HG02588 (cell line): ENCODE data around the gene SPAG8.

Experiments used
- ATAC-seq: cut with Tn5 transposase; IDR thresholded peaks from one replicate; pipeline ENCODE4 v1.9.1; 2021; ENCODE audit warnings: mild to moderate bottlenecking, moderate library complexity; ENCODE audit not compliant: unreplicated experiment

SPAG8 gene

GRCh38 chr9:35812025-35812602 lies at the start of gene SPAG8:
TSS of gene SPAG8 (minus strand) at chr9:35812262. CDS start at chr9:35812147, 115 bp downstream.
- ATAC-seq: peak; percentile 61

- ATAC-seq: no peak
Measured at GRCh38 chr9:35861161-35861897, 49.3 kb upstream of the SPAG8 start.

- no peak for ATAC-seq
Measured at GRCh38 chr9:35859990-35860339, 47.9 kb upstream of the SPAG8 start.

- ATAC-seq: no peak
Measured at GRCh38 chr9:35859310-35859989, 47.4 kb upstream of the SPAG8 start.

GRCh38 chr9:35858458-35858857 lies 46.4 kb upstream of the SPAG8 start:
- no peak for ATAC-seq

GRCh38 chr9:35856882-35857281 lies 44.8 kb upstream of the SPAG8 start:
- no peak for ATAC-seq

GRCh38 chr9:35856206-35856605 lies 44.1 kb upstream of the SPAG8 start:
- ATAC-seq: no peak

GRCh38 chr9:35854091-35854762 lies 42.2 kb upstream of the SPAG8 start:
- ATAC-seq: no peak

GRCh38 chr9:35852876-35853865 lies 41.1 kb upstream of the SPAG8 start:
- ATAC-seq: no peak

GRCh38 chr9:35852267-35852815 lies 40.3 kb upstream of the SPAG8 start:
- no peak for ATAC-seq

- ATAC-seq: peak; percentile 96
Measured at GRCh38 chr9:35847792-35848572, 35.9 kb upstream of the SPAG8 start.

GRCh38 chr9:35845824-35846771 lies 34.0 kb upstream of the SPAG8 start:
- ATAC-seq: no peak

- ATAC-seq: no peak
Measured at GRCh38 chr9:35844628-35845270, 32.7 kb upstream of the SPAG8 start.

- ATAC-seq: peak; percentile 71
Measured at GRCh38 chr9:35842795-35843194, 30.7 kb upstream of the SPAG8 start.

- ATAC-seq: no peak
Measured at GRCh38 chr9:35842020-35842745, 30.1 kb upstream of the SPAG8 start.

- ATAC-seq: no peak
Measured at GRCh38 chr9:35841645-35841900, 29.5 kb upstream of the SPAG8 start.

GRCh38 chr9:35840881-35841644 lies 29.0 kb upstream of the SPAG8 start:
- no peak for ATAC-seq
